Embryonic facial prominence (tissue), 1 donor: ENCODE measurements around the gene DCDC2.
"Not testable (repeated sequence)": the region's sequence is repeated elsewhere in the genome, so short reads cannot be mapped to it uniquely, and the experiment has no call there.

Experiments
- DNase-seq: peaks from one replicate; pipeline ENCODE4 v3.0.0-alpha.2; 2016; ENCODE audit errors: extremely low spot score

The DCDC2 gene

GRCh38 chr6:24148154-24148570 is 209.7 kb downstream of the DCDC2 start:
- DNase-seq = no peak

DNA sequence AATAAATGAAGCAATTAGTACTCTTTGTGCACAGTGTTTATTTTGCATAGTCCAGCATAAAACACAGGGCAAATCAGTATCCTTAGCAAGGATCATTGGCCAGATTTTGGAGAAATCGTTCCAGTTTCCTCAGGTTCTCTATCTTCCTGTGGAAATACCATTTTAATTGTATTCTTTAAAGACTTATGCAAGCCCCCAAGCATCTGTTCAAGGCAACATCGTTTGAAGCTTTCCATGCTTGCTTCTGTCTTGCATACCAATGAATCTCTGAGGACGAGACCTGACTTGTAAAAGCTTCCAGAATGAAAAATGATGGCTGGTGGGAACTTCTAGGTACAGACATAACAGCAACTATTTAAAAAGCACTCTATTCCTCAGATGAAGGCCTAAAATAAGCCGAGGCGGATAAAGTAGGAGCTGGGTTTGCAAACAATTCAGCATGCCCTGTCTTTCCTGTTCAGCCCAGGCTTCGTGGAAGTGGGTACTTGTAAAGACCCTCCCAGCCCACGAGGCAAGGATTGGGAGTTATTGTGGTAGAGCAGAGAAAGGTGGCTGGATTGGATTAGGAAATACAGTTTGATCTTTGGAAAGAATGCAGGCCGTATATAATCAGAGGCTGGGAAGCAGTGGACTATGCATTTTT is 210.2 kb downstream of the DCDC2 start:
- no peak for DNase-seq

- DNase-seq = no peak
Measured at GRCh38 chr6:24146871-24147270, 211.0 kb downstream of the DCDC2 start.

- DNase-seq = no peak
Measured at GRCh38 chr6:24145690-24146131, 212.1 kb downstream of the DCDC2 start.

GRCh38 chr6:24142733-24143132 is 215.1 kb downstream of the DCDC2 start:
- not testable (repeated sequence) for DNase-seq

- no peak for DNase-seq
Measured at GRCh38 chr6:24140591-24140990, 217.3 kb downstream of the DCDC2 start.

GRCh38 chr6:24139639-24140038 is 218.2 kb downstream of the DCDC2 start:
- no peak for DNase-seq

DNA sequence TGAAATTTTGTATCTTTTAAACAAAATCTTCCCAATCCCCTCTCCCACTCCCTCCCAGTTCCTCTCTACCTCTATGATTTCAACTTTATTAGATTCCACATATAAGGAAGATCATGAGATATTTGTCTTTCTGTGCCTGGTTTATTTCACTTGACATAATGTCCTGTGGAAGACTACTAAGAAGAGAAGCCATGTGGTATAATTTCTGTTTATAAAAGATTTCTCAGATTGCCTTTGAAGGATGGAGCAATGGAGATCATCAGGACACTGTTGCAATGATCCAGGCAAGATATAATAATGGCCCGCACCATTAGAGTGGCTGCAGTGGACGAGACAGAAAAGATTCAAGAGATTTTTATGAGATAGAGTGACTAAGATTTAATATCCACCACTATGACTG is 218.8 kb downstream of the DCDC2 start:
- DNase-seq = no peak

- DNase-seq = no peak
Measured at GRCh38 chr6:24131751-24132150, 226.1 kb downstream of the DCDC2 start.

GRCh38 chr6:24127316-24127715 is 230.5 kb downstream of the DCDC2 start:
- no peak for DNase-seq

DNA sequence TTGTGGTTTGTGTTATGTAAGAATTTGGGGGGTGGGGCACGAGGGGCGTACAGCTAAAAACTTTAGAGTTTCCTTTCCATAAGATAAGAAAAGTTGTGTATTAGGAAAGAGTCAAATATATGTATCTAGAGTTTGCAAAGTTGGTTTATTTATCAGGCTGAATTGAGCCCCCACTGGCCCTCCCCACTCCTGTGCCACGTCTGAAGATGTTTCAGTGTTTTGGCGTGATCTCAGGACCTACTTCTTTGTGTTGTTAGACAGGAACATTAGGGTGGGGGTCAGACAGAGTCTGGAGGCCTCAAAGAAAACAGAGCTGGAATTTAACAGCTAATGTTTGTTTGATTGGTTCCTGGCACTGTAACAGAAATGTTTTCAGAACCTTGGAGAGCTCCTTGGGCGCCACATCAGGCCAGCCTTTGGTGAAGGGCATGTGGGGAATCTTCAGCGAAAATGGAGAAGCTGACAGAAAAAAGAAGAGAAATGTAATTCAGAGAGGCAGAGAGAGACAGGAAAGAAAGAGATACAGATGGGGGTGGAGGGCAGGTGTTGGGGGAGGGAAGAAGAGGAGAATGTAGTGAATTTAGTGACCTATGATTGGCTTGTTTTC is 231.2 kb downstream of the DCDC2 start:
- peak; percentile 76 for DNase-seq

- no peak for DNase-seq
Measured at GRCh38 chr6:24125980-24126379, 231.9 kb downstream of the DCDC2 start, which contains the start of gene NRSN1. TSS of gene NRSN1 (plus strand) at chr6:24126215. CDS start at chr6:24134328, 8,113 bp downstream.

GRCh38 chr6:24122139-24122538 is 235.7 kb downstream of the DCDC2 start:
- no peak for DNase-seq
